HG02852 (cell line): ENCODE results near the gene KRTAP10-3.

Experiments
- ATAC-seq: cut with Tn5 transposase; IDR thresholded peaks from one replicate; pipeline ENCODE4 v1.9.1; 2021; ENCODE audit warnings: mild to moderate bottlenecking, moderate library complexity; ENCODE audit not compliant: unreplicated experiment

The KRTAP10-3 gene

GRCh38 chr21:44508711-44509445 is 49.7 kb downstream of the KRTAP10-3 start:
- ATAC-seq = no peak

GRCh38 chr21:44508426-44508710 is 50.2 kb downstream of the KRTAP10-3 start:
- ATAC-seq = no peak
